Activated CD4-positive, alpha-beta memory T cell treated with anti-CD3 and anti-CD28 coated beads, Interleukin-2, amount 10 ng/mL, durations not matched to agents 7 days and 5 days (primary cell): ENCODE results near the gene TMEM145. TPM values are rescaled to one million over a fixed set of nuclear protein-coding genes. Genes with fewer than 3 reads are reported as not detected.
A peak's percentile ranks its signal among the peaks of the same experiment; 100 is the strongest.

Experiments
- CTCF ChIA-PET: fragments of 350-600 bp; sonication (Branson Sonifier 250); formaldehyde crosslinking; loops from one replicate; lab custom pipeline; 2021; ENCODE audit warnings: antibody characterized with exemption, inconsistent platforms; lab: Charles Lee
- POLR2A ChIA-PET: fragments of 350-600 bp; sonication (Branson Sonifier 250); formaldehyde crosslinking; loops from one replicate; lab custom pipeline; 2021; ENCODE audit warnings: antibody characterized with exemption; lab: Charles Lee
- DNase-seq: peaks from one replicate; pipeline ENCODE4 v3.0.0-alpha.2; 2020
- H3K27ac Mint-ChIP-seq: one replicate; pipeline ENCODE4 v1.8.0; 2021; ENCODE audit warnings: mild to moderate bottlenecking, mixed read lengths
- H3K27me3 Mint-ChIP-seq: one replicate; pipeline ENCODE4 v1.8.0; 2021; ENCODE audit warnings: mixed read lengths
- H3K36me3 Mint-ChIP-seq: one replicate; pipeline ENCODE4 v1.8.0; 2021; ENCODE audit warnings: low read depth, mixed read lengths
- H3K4me1 Mint-ChIP-seq: one replicate; pipeline ENCODE4 v1.8.0; 2021; ENCODE audit warnings: mixed read lengths
- H3K4me3 Mint-ChIP-seq: one replicate; pipeline ENCODE4 v1.8.0; 2021; ENCODE audit warnings: mild to moderate bottlenecking, mixed read lengths
- H3K9me3 Mint-ChIP-seq: one replicate; pipeline ENCODE4 v1.8.0; 2021; ENCODE audit warnings: mixed read lengths
- total RNA-seq, 2 experiments: library from RNA; stranded (reverse); gene quantifications; one replicate each; pipeline ENCODE4 v1.2.3, GENCODE V29; 2021

The TMEM145 gene
- total RNA-seq, 2 experiments from 2014 or later = 0.23 TPM; not detected in 1

DNA sequence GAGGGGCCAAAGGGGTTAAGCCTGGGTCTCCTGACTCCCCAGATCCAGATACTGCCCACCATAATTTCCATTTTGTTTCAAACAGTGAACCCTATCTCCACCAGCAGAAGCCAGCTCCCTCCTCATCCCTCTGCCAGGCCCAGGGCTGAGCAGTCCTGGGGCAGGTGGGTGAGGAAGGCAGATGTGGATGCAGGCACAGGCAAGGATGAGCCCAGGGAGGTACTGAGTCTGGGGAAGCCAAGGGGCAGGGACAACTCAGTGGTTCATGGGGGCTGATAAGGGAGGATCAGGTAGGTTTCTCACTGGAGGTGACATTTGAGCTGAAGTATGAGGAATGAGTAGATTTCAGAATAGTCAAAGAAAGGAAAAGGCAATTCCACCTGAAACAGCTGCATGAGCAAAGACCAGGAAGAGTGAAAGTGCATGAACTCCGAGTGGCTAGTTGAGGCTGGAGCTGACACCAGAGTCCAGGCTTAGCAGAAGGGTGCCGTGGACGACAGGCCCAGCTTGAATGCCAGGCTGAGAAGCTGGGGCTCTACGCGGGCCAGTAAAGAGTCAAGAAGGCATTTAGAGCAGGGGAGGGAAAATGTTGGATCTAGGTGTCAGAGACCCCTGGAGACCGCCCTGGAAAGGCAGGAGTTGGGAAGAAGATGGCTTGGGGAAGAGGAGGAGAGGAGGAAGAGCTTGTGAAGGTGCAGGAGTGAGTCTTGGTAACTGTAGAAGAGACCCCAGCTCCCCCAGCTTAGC, 33.8 kb upstream of the TMEM145 start:
- H3K27me3 Mint-ChIP-seq = no peaks in the 10 kb centered on the region
- ChIA-PET CTCF (interaction anchor here (0.6 to 3.4 kb wide), 22 partner anchors 9 to 171 kb away, joined by 3 to 64 read pairs (median 8); partner anchors contain the start of genes CIC, DEDD2, ERF and GSK3A), POLR2A (interaction anchor here (0.8 to 10.0 kb wide), 18 partner anchors 9 to 156 kb away, joined by 3 to 106 read pairs (median 4); partner anchors contain the start of genes CIC, GSK3A and ZNF526)
- peaks cover 27% of the 10 kb centered on the region for H3K36me3 Mint-ChIP-seq
- no peak overlapping the region for H3K4me3 Mint-ChIP-seq
- peak overlapping the region; percentile 84 for H3K27ac Mint-ChIP-seq
- peaks cover 50% of the 10 kb centered on the region for H3K4me1 Mint-ChIP-seq
- no peaks in the 10 kb centered on the region for H3K9me3 Mint-ChIP-seq
- no peak for DNase-seq

DNA sequence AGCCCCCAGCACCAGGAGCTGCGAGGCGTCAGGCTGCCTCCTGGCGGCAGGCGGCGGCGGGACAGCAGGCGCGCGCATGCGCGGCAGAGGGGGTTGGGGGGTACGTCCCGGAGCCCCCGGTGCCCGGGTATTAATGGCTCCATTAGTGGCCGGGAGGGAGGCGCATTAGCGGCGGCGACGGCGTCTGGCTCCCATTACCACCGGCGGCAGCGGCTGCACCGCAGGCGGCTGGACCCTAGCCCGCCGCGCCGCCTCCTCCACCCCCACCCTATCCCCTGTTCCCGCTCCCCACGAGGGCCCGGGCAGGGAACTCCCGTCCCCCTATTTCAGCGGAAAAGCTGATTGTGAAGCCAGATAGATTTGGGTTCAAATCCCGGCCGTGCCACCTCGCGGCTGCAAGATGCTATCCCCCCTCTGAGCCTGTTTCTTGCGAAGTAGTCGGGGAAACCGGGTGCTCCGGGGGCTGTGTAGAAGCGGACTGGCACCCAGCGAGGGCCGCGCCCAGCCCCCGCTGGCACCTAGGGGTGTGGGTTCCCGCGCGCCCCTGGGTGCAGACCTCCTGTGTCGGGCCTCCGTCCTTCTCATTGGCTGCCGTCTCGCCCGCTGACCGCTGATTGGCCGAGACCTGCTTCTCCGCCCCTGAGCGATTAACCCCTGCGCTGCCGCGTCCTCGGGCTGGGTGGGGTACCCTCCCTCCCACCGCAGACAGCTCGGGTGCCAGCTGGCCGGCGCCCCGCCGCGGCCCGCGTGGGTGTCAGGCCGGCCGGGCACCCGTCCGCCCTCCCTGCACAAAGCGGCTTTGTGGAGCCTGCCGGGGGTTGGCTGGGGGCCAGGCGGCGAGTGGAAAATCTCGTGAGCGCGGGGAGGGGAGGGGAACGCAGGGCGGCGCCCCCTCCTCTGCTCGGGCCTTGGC, 33.0 kb upstream of the TMEM145 start:
- Mint-ChIP-seq H3K27ac (peak overlapping the region; percentile 84), H3K36me3 (peaks cover 23% of the 10 kb centered on the region), H3K4me1 (peaks cover 47% of the 10 kb centered on the region), H3K4me3 (no peak overlapping the region), H3K27me3 (no peaks in the 10 kb centered on the region), H3K9me3 (no peaks in the 10 kb centered on the region)
- CTCF ChIA-PET = interaction anchor here (0.6 to 3.4 kb wide), 22 partner anchors 10 to 170 kb away, joined by 3 to 64 read pairs (median 8); partner anchors contain the start of genes CIC, DEDD2, ERF and GSK3A
- POLR2A ChIA-PET = interaction anchor here (0.8 to 10.0 kb wide), 17 partner anchors 9 to 157 kb away, joined by 3 to 106 read pairs (median 5); partner anchors contain the start of genes CIC, GSK3A and ZNF526
- peak; percentile 90 for DNase-seq

DNA sequence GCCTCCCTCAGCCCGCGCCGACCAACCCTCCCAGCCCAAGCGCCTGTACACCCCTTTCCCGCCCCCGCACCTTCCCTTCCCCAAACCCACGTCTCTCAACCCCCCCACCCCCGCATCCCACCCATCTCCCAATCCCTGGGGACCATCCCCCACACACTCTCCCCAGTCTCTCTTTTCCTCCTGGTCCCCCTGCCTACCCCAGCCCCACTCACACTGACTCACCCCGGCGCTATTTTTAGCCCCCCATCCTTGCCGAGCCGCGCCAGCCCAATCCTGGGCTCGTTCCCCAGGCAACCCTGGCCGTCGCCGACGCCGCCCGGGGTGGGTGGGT, 32.3 kb upstream of the TMEM145 start:
- Mint-ChIP-seq H3K4me1 (peaks cover 49% of the 10 kb centered on the region), H3K27ac (no peak overlapping the region), H3K27me3 (no peaks in the 10 kb centered on the region), H3K9me3 (no peaks in the 10 kb centered on the region), H3K36me3 (peaks cover 20% of the 10 kb centered on the region), H3K4me3 (no peak overlapping the region)
- POLR2A ChIA-PET = interaction anchor here (1.0 to 10.0 kb wide), 7 partner anchors 11 to 158 kb away, joined by 3 to 106 read pairs (median 10); partner anchors contain the start of genes CIC and GSK3A
- no peak for DNase-seq
- CTCF ChIA-PET = interaction anchor here (2.6 to 3.4 kb wide), 3 partner anchors 38 to 171 kb away, joined by 23 to 64 read pairs (median 45); partner anchors contain the start of genes GSK3A and POU2F2

DNA sequence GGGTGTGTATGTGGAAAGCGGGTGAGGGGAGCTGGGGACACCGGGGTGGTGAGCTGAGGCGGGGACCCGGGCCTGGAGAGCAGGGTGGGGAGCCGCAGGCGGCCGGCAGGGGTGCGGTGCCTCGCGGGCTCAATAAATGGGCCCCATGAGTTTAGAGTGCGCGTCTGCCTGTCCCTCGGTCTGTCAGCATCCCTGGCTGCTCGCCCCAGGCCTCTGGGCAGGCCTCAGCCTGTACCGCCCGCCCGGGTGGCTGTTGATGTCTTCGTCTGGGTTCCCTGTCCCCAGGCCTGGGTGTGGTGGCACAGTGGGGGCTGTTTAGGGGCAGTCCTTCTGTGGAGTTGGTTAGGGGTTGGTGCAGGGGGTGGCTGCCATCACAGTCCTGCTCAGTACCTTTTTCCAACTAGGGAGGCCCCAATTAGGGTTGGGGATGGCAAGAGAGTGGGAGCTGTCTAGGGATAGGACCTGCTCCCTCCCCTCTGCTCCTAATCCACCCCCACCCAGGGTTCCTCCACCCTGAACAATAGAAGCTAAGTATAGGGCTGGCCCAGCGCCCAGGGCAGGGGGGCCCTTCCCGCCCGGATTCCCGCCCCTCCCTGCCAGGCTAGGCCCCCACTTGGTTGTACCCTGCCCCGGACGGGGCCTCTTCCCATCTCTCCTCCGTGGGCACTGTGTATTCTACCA, 31.8 kb upstream of the TMEM145 start:
- ChIA-PET POLR2A (interaction anchor here (1.3 to 10.0 kb wide), 5 partner anchors 11 to 158 kb away, joined by 6 to 106 read pairs (median 21); partner anchors contain the start of gene GSK3A), CTCF (interaction anchor here (1.1 to 3.4 kb wide), 5 partner anchors 38 to 171 kb away, joined by 4 to 64 read pairs (median 23); partner anchors contain the start of genes GSK3A and POU2F2)
- H3K27me3 Mint-ChIP-seq = no peaks in the 10 kb centered on the region
- H3K4me3 Mint-ChIP-seq = no peak overlapping the region
- no peak overlapping the region for H3K27ac Mint-ChIP-seq
- peak; percentile 34 for DNase-seq
- H3K9me3 Mint-ChIP-seq = no peaks in the 10 kb centered on the region
- peaks cover 49% of the 10 kb centered on the region for H3K4me1 Mint-ChIP-seq
- peaks cover 20% of the 10 kb centered on the region for H3K36me3 Mint-ChIP-seq

DNA sequence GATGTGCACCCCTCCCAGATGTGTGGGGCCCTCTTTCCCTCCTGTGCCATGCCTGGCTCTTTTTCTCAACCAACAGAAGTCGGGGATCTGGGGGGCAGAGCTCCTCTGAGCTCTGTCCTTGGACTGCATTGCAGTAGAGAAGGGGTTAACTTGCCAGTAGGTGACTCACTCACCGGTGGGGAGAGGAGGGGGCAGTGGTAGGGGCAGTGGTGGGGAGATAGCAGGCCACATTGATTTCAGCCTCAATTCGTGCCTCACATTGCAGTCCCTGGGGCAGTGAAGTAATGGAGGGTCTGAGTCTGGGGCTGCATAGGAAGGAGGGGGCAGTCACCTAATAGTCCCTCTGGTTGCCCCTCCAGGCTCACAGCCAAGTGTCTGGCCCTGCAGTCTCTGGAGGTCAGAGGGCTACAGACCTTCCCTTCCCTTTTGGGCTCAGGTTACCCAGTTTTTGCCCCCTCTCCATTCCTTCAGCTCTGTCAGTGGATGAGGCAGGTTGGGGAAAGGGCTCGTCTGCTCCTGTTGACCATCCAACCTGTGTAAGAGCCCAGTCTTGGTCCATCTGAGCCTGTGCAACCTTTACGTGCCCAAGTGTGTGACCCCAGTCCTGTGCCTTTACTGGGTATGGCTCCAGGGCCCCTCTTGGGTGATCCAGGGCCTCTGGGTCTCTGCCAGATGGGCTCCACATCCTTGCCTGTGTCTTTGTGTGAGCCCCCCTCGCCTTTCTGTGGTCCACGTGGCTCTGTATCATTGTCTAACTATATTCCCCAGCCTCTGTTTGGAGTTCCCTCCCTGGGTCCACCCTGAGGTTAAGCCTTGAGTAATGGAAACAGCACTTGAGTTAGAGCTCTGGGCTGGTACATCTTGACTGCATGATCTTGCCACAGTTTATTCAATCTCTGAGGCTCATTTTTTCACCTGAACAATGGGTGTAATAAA, 31.0 kb upstream of the TMEM145 start:
- Mint-ChIP-seq H3K4me3 (no peak overlapping the region), H3K27me3 (no peaks in the 10 kb centered on the region), H3K9me3 (no peaks in the 10 kb centered on the region), H3K27ac (no peak overlapping the region), H3K36me3 (peaks cover 17% of the 10 kb centered on the region), H3K4me1 (peaks cover 42% of the 10 kb centered on the region)
- ChIA-PET CTCF (interaction anchor here (1.1 to 1.8 kb wide), 3 partner anchors 39 to 150 kb away, joined by 4 to 6 read pairs (median 5); partner anchors contain the start of gene POU2F2), POLR2A (interaction anchor here (0.9 to 10.0 kb wide), 11 partner anchors 7 to 398 kb away, joined by 3 to 106 read pairs (median 3); partner anchors contain the start of genes GSK3A, PAFAH1B3, PRR19 and ZNF526)
- no peak for DNase-seq

DNA sequence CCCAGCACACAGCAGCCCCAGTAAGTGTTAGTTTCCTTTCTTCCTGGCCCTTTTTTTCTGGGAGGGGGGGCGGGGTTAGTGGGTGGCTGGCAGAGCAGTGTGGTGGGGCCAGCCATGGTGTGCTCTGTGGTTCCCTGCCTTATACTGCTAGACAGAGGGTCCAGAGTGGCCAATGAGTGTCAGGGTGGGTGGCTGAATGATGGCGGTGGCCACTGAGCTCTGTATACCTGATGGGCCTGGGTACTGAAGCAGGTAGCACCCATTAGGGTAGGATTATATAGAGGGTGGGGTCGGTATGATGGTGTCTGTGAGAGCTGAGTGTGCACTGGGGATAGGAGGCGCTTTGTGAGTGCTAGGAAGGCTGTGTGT, 30.3 kb upstream of the TMEM145 start:
- CTCF ChIA-PET = interaction anchor here (1.4 to 1.8 kb wide), 2 partner anchors 40 to 150 kb away, joined by 5 to 6 read pairs; partner anchors contain the start of gene POU2F2
- POLR2A ChIA-PET = interaction anchor here (0.9 to 10.0 kb wide), 12 partner anchors 8 to 399 kb away, joined by 3 to 106 read pairs (median 3); partner anchors contain the start of genes GSK3A, PAFAH1B3, PRR19 and ZNF526
- Mint-ChIP-seq H3K4me1 (peaks cover 35% of the 10 kb centered on the region), H3K27me3 (no peaks in the 10 kb centered on the region), H3K9me3 (no peaks in the 10 kb centered on the region), H3K27ac (no peak overlapping the region), H3K36me3 (peaks cover 23% of the 10 kb centered on the region), H3K4me3 (no peak overlapping the region)
- DNase-seq = no peak

DNA sequence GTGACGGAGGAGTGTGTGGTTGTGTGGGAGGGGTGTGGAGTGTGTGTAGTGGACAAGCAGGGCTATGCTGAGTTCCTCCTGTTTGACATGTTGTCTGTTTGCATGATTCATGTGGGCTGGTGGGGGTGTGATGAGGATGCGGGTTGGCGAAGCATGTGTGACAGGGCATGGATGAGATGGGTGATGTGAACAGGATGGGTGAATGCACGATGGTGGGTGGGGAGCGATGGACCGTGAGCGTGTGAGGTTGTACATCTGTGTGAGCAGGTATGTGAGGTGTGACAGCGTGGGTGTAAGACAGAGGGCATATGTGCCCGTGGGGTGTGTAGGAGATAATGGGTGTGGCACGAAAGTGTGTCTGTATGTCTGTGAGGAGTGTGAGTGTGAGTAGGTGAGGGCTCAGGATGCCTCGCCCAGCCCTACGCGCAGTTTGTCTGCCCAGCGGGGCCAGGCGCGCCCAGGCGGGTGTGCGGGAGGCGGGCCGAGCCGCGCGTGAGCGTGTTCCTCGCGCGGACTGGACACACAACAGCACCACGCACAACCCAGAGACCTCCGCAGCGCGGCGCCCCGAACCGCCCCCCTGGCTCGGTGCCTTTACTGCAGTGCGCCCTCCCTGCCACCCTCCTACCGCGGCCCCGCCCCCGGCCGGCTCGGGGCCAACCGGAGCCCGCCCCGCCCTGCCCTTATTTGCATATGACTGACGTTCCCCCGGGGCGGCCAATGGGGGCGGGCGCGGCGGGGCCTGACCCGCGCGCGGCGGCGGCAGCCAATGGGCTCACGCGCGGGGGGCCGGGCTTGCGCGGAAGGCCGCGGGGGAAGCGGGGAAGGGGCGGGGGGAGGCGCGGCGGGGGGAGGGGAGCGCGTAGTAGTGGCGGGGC, 29.7 kb upstream of the TMEM145 start:
- DNase-seq = peak; percentile 97
- Mint-ChIP-seq H3K4me1 (peaks cover 31% of the 10 kb centered on the region), H3K9me3 (no peaks in the 10 kb centered on the region), H3K36me3 (peaks cover 19% of the 10 kb centered on the region), H3K4me3 (no peak overlapping the region), H3K27ac (no peak overlapping the region), H3K27me3 (no peaks in the 10 kb centered on the region)
- CTCF ChIA-PET = interaction anchor here (1.4 to 1.8 kb wide), 2 partner anchors 40 to 151 kb away, joined by 5 to 6 read pairs; partner anchors contain the start of gene POU2F2
- POLR2A ChIA-PET = interaction anchor here (0.8 to 10.0 kb wide), 14 partner anchors 9 to 399 kb away, joined by 3 to 106 read pairs (median 3); partner anchors contain the start of genes CIC, GSK3A, PAFAH1B3 and PRR19

DNA sequence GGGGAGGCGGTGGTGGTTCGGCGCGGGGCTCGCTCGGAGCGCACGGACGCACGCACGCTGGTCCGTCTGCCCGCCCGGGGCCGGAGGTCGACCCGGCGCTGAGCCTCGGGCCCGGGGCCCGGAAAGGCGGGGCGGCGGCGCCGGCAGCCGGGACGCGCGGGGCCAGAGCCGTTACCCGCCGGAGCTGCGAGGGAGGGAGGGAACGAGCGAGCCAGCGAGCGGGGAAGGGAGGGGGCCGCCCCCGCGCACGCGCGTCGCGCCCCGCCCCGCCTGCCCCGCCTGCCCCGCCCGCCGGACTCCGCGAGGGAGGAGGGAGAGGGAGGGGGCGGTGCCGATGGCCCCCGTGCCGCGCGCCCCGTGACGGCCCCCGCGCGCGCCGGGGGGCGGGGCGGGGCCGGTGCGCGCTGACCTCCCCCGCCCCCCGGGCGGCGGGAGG, 29.0 kb upstream of the TMEM145 start:
- CTCF ChIA-PET = interaction anchor here (1.1 to 1.5 kb wide), 2 partner anchors 11 to 173 kb away, joined by 3 to 4 read pairs; no protein-coding TSS in a partner anchor
- POLR2A ChIA-PET = interaction anchor here (0.6 to 1.9 kb wide), 12 partner anchors 10 to 151 kb away, joined by 3 to 10 read pairs (median 3); partner anchors contain the start of genes CIC, PAFAH1B3 and PRR19
- Mint-ChIP-seq H3K27ac (no peak overlapping the region), H3K27me3 (no peaks in the 10 kb centered on the region), H3K36me3 (peaks cover 16% of the 10 kb centered on the region), H3K4me3 (no peak overlapping the region), H3K4me1 (peaks cover 25% of the 10 kb centered on the region), H3K9me3 (no peaks in the 10 kb centered on the region)
- DNase-seq = peak; percentile 86

DNA sequence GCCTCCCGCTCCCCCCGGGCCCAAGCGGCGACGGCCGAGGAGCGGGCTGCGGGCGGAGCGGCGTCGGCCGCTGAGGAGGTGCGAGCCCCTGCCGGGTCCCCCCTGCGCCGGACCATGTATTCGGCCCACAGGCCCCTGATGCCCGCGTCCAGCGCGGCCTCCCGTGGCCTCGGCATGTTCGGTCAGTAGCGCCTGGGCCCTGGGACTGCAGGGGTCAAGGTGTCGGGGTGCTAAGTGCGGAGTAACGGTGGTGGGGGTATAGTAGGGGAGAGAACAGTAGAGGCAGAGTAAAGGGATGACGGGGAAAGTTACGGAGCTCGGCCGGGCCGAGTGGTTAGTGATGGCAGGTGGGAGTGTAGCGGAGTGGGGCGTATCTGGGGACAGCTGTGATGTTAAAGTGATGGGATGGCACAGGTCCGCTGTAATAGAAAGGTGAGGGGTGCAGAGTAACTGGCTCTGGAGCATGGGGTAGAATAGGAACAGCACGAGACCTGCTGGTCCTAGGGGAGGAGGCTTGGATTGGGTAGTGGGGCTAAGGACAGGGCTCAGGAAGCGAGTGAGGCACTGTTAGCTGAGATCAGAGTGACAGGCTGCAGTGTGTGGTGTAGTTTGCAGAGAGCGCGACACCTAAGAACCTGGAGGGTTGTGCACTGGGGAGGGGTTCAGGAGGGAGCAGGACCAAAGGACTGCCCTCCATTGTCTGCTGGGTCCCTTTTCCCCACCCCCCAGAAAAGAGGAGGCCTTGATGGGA, 28.3 kb upstream of the TMEM145 start:
- H3K36me3 Mint-ChIP-seq = peaks cover 21% of the 10 kb centered on the region
- H3K27ac Mint-ChIP-seq = peak overlapping the region; percentile 80
- peak overlapping the region; percentile 87 for H3K4me3 Mint-ChIP-seq
- H3K9me3 Mint-ChIP-seq = no peaks in the 10 kb centered on the region
- ChIA-PET CTCF (interaction anchor here (0.8 to 1.5 kb wide), 4 partner anchors 10 to 174 kb away, joined by 3 to 4 read pairs (median 3); partner anchors contain the start of gene GSK3A), POLR2A (interaction anchor here (0.6 to 1.9 kb wide), 14 partner anchors 10 to 151 kb away, joined by 3 to 10 read pairs (median 3); partner anchors contain the start of genes CIC, PAFAH1B3 and PRR19)
- peaks cover 18% of the 10 kb centered on the region for H3K4me1 Mint-ChIP-seq
- no peaks in the 10 kb centered on the region for H3K27me3 Mint-ChIP-seq
- peak; percentile 33 for DNase-seq
